Stomach (tissue), 9 donors: ENCODE measurements around the gene TIE1. TPM values are rescaled to one million over a fixed set of nuclear protein-coding genes. Genes with fewer than 3 reads are reported as not detected.

Source experiments
- DNase-seq, 2 donors: peaks; one replicate each; pipeline versions ENCODE4 v3.0.0 to v3.0.0-alpha.2; 2013 to 2019
- H3K27ac ChIP-seq, 5 donors: fragments of 200-600 bp in 4 of 5; sonication (generic) in 4 of 5; one replicate each; pipeline ENCODE4 v1.5.1; 2013 to 2019; ENCODE audit warnings: mild to moderate bottlenecking in 1 of 5, moderate library complexity in 1 of 5
- H3K27me3 ChIP-seq, 3 donors: fragments of 200-600 bp; sonication (generic); one replicate each; pipeline ENCODE4 v1.5.1; 2017 to 2019; ENCODE audit warnings: mixed run types in 1 of 3
- H3K36me3 ChIP-seq, 4 donors: fragments of 200-600 bp; sonication (generic); 1 replicate in 3 of 4; 2 replicates in 1 of 4; pipeline ENCODE4 v1.5.1; 2016 to 2019
- H3K4me1 ChIP-seq, 4 donors: fragments of 200-600 bp; sonication (generic); one replicate each; pipeline ENCODE4 v1.5.1; 2016 to 2019
- H3K4me3 ChIP-seq, 4 donors: fragments of 200-600 bp; sonication (generic) in 3 of 4; one replicate each; pipeline ENCODE4 v1.5.1; 2016 to 2019; ENCODE audit warnings: mild to moderate bottlenecking in 1 of 4
- H3K9me3 ChIP-seq, 4 donors: fragments of 200-600 bp; sonication (generic); one replicate each; pipeline ENCODE4 v1.5.1; 2016 to 2019
- EP300 ChIP-seq: sonication (generic); formaldehyde crosslinking; IDR thresholded peaks from one replicate; pipeline ENCODE4 v1.6.1; 2017; ENCODE audit warnings: antibody characterized with exemption
- POLR2A ChIP-seq, 4 donors: fragments of 450-650 bp; IDR thresholded peaks; one replicate each; pipeline ENCODE4 v1.6.1; 2016; ENCODE audit warnings: antibody characterized with exemption in 4 of 4, control low read depth in 2 of 4, mild to moderate bottlenecking in 1 of 4, moderate library complexity in 1 of 4
- POLR2AphosphoS5 ChIP-seq, 3 donors: sonication (generic); formaldehyde crosslinking; IDR thresholded peaks; one replicate each; pipeline ENCODE4 v1.6.1; 2016; ENCODE audit warnings: antibody characterized with exemption in 3 of 3
- WGBS, 5 donors: extraction: QIAGEN DNeasy Blood & Tissue Kit in 3 of 5; methylation state at CpG; one replicate each; pipeline versions ENCODE4 v1.1.5 to v1.1.7; 2013 to 2018; 5-methylcytosine and 5-hydroxymethylcytosine counted together
- intact Hi-C: fragments of 100-400 bp; cut with DNase I; formaldehyde crosslinking; loops from one replicate; pipeline ENCODE4 v1.15.1; 2023; ENCODE audit warnings: low total_unique reads
- polyA plus RNA-seq, 3 donors: library from polyadenylated mRNA; stranded (reverse); fragments of 200-250 nt; gene quantifications; one replicate each; pipeline ENCODE4 v1.2.3, GENCODE V29; 2013
- total RNA-seq, 5 donors: library from RNA; depleted of rRNA; stranded (reverse); fragments of >200 nt; gene quantifications; one replicate each; pipeline versions ENCODE4 v1.1.0 to v1.2.3, GENCODE V29; 2014 to 2016
- TF ChIP-seq, protein P1 (sequence below), 7 experiments: fragments of 450-650 bp in 4 of 7; fragments of 200-600 bp in 3 of 7; sonication (generic) in 3 of 7; IDR thresholded peaks; one replicate each; pipeline ENCODE4 v1.5.1; 2016 to 2019; ENCODE audit warnings: antibody characterized with exemption in 7 of 7, control low read depth in 2 of 7, mild to moderate bottlenecking in 1 of 7
- donor health status: healthy with polysubstance abuse.
- donor health status: Bipolar disorder and iron deficiency.
- donor health status: healthy.

TIE1 gene
- total and polyA plus RNA-seq, 8 donors: 2.1 to 36.2 (median 13.8) TPM; not detected in 1

DNA sequence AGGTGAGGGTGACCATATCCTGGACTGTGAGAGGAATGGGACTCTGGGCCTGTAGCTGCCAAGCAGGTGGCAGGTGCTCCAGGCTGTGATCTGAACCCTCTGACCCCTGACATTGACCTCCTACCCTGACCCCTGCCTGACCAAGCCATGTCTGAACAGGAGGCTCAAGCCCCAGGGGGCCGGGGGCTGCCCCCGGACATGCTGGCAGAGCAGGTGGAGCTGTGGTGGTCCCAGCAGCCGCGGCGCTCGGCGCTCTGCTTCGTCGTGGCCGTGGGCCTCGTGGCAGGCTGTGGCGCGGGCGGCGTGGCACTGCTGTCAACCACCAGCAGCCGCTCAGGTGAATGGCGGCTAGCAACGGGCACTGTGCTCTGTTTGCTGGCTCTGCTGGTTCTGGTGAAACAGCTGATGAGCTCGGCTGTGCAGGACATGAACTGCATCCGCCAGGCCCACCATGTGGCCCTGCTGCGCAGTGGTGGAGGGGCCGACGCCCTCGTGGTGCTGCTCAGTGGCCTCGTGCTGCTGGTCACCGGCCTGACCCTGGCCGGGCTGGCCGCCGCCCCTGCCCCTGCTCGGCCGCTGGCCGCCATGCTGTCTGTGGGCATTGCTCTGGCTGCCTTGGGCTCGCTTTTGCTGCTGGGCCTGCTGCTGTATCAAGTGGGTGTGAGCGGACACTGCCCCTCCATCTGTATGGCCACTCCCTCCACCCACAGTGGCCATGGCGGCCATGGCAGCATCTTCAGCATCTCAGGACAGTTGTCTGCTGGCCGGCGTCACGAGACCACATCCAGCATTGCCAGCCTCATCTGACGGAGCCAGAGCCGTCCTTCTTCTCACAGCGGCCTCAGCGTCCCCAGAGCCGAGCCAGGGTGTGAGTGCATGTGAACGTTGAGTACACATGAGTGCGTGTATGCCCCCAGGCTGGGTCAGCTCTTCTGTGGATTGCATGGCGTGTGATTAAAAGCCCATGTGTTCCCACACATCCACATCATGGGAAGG is 27.9 kb upstream of the TIE1 start:
- Histone ChIP-seq H3K4me1 (peaks cover 12 to 48% (median 42%) of the 10 kb centered on the region in 4 donors), H3K27ac (no peak overlapping the region), H3K27me3 (peaks cover 0 to 28% (median 10%) of the 10 kb centered on the region in 3 donors), H3K4me3 (no peak overlapping the region), H3K36me3 (no peaks in the 10 kb centered on the region), H3K9me3 (no peaks in the 10 kb centered on the region)
- 91 to 97% (median 95%) methylated on average over 16 to 46 of the region's 46 CpGs for WGBS, 5 donors
- no peak for TF ChIP-seq EP300
- TF ChIP-seq, protein P1, sequence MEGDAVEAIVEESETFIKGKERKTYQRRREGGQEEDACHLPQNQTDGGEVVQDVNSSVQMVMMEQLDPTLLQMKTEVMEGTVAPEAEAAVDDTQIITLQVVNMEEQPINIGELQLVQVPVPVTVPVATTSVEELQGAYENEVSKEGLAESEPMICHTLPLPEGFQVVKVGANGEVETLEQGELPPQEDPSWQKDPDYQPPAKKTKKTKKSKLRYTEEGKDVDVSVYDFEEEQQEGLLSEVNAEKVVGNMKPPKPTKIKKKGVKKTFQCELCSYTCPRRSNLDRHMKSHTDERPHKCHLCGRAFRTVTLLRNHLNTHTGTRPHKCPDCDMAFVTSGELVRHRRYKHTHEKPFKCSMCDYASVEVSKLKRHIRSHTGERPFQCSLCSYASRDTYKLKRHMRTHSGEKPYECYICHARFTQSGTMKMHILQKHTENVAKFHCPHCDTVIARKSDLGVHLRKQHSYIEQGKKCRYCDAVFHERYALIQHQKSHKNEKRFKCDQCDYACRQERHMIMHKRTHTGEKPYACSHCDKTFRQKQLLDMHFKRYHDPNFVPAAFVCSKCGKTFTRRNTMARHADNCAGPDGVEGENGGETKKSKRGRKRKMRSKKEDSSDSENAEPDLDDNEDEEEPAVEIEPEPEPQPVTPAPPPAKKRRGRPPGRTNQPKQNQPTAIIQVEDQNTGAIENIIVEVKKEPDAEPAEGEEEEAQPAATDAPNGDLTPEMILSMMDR (IDR thresholded peaks at IDR 0.05): no peak
- DNase-seq: peak in 1 of 2 donors; percentile 16
- intact Hi-C loops: no loop called here

DNA sequence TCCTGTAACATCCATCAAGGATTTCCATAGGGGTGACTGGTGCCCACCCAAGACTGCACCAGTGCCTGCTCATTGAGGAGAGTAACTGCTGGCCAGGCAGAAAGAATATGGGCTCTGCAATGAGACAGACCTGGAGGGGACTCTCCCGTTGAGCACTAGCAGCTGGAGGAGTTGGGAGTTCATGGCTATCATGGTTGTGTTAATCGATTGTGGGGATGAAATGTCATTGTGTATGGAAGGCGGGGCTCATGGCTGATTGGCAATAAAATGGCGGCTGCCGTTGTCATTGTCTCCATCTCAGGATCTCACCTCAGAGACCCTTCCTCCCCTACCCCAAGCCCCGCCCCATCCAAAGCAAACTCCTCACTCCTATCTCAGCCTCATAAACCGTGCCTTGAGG is 27.1 kb upstream of the TIE1 start:
- H3K4me3 ChIP-seq: no peak overlapping the region
- peak overlapping the region; percentile 25 to 54 (median 46) for H3K27ac ChIP-seq
- H3K4me1 ChIP-seq: peaks cover 12 to 48% (median 42%) of the 10 kb centered on the region in 4 donors
- intact Hi-C loops: no loop called here
- TF ChIP-seq POLR2AphosphoS5 (IDR thresholded peaks at IDR 0.05) (no peak), POLR2A (IDR thresholded peaks at IDR 0.05) (no peak)
- DNase-seq: peak in 1 of 2 donors; percentile 14
- peaks cover 0 to 28% (median 10%) of the 10 kb centered on the region in 3 donors for H3K27me3 ChIP-seq
- WGBS, 5 donors: 83 to 88% (median 85%) methylated on average over 7 of the region's 7 CpGs
- H3K9me3 ChIP-seq: no peaks in the 10 kb centered on the region
- H3K36me3 ChIP-seq: no peaks in the 10 kb centered on the region

DNA sequence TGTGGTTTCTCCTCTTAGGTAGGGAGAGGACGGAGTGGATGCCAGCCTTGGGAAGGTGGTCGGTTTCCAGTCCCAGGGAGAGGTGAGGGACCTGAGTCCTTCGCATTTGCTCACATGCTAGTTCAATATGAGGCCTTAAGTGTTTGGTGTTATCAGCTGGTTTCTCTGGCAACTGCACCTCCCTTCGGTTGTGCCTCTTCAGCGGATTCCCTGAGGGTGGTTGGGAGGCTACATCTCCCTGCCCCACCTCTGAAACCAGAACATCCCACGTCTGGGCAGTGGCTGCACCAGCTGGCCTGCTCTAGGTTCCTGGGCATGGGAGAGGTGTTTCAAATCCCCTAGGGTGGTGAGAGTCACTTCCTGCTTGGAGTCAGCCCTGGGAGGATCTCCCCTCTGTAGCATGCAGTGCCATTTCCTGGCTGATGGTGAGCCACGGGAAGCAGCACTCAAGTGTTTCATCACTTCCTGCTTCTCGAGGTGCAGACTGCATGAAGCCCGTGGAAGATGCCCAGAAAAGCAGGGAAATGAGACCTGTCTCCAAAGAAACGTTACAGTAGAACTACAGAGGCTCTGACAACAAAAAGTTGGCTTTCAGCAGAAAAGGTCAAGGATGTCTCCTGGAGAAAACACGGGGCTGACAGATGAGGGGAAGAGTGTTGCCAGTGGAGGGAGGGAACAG is 26.5 kb upstream of the TIE1 start:
- H3K27ac ChIP-seq: peak overlapping the region; percentile 25 to 54 (median 46)
- peak in 1 of 2 donors; percentile 75 for DNase-seq

DNA sequence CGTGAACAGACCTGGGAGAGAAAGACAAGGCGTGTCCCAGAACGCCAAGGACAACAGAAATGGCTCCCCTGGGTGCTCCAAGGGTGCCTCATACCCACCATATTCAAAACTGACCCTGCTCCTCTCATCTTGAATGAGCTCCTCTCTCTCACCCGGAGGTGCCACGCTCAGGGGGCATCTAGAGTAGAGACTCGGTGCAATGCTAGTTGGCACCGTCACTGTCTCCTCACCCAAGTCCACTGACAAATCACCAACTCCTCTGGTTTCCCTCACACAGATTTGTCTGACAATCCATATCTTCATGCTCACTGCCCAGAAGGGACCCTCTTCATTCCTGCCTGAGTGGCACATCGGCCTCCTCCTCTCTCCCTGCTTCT is 26.0 kb upstream of the TIE1 start:
- DNase-seq: no peak
- Histone ChIP-seq H3K36me3 (no peaks in the 10 kb centered on the region), H3K27ac (peak overlapping the region; percentile 4 to 54 (median 25)), H3K4me1 (peaks cover 12 to 42% (median 36%) of the 10 kb centered on the region in 4 donors), H3K4me3 (no peak overlapping the region), H3K27me3 (peaks cover 0 to 28% (median 10%) of the 10 kb centered on the region in 3 donors), H3K9me3 (no peaks in the 10 kb centered on the region)
- WGBS, 5 donors: 71 to 89% (median 81%) methylated on average over 7 to 8 of the region's 8 CpGs
- TF ChIP-seq EP300: no peak
- TF ChIP-seq, protein P1 (IDR thresholded peaks at IDR 0.05): no peak
- TF ChIP-seq POLR2A (IDR thresholded peaks at IDR 0.05): no peak
- no peak for TF ChIP-seq POLR2AphosphoS5 (IDR thresholded peaks at IDR 0.05)
- intact Hi-C loops: no loop called here

More for the DNA sequence above, 26.5 kb upstream of the TIE1 start:
- WGBS, 5 donors: 28 to 48% (median 35%) methylated on average over 9 to 11 of the region's 11 CpGs
- intact Hi-C loops: no loop called here
- no peaks in the 10 kb centered on the region for H3K36me3 ChIP-seq
- peaks cover 0 to 28% (median 10%) of the 10 kb centered on the region in 3 donors for H3K27me3 ChIP-seq
- no peaks in the 10 kb centered on the region for H3K9me3 ChIP-seq
- H3K4me1 ChIP-seq: peaks cover 12 to 47% (median 41%) of the 10 kb centered on the region in 4 donors
- TF ChIP-seq EP300 (no peak), POLR2AphosphoS5 (IDR thresholded peaks at IDR 0.05) (peak in 1 of 3 donors; percentile 19)
- no peak overlapping the region for H3K4me3 ChIP-seq
